Osteocyte (in vitro differentiated cells): ENCODE measurements around the gene MGAT5. TPM values are rescaled to one million over a fixed set of nuclear protein-coding genes. Genes with fewer than 3 reads are reported as not detected.

Source experiments
- DNase-seq: peaks from one replicate; pipeline ENCODE4 v3.0.0; 2021; ENCODE audit warnings: mixed read lengths; ENCODE audit not compliant: unreplicated experiment; ENCODE audit errors: extremely low spot score
- H3K27ac Mint-ChIP-seq: one replicate; pipeline ENCODE4 v1.8.0; 2021; ENCODE audit warnings: mild to moderate bottlenecking, mixed read lengths; ENCODE audit not compliant: unreplicated experiment
- H3K27me3 Mint-ChIP-seq: one replicate; pipeline ENCODE4 v1.8.0; 2021; ENCODE audit warnings: mixed read lengths; ENCODE audit not compliant: unreplicated experiment
- H3K36me3 Mint-ChIP-seq: one replicate; pipeline ENCODE4 v1.8.0; 2021; ENCODE audit warnings: mixed read lengths; ENCODE audit not compliant: unreplicated experiment
- H3K4me1 Mint-ChIP-seq: one replicate; pipeline ENCODE4 v1.8.0; 2021; ENCODE audit warnings: mixed read lengths; ENCODE audit not compliant: unreplicated experiment
- H3K4me3 Mint-ChIP-seq: one replicate; pipeline ENCODE4 v1.8.0; 2021; ENCODE audit warnings: mild to moderate bottlenecking, moderate library complexity, mixed read lengths; ENCODE audit not compliant: unreplicated experiment
- H3K9me3 Mint-ChIP-seq: one replicate; pipeline ENCODE4 v1.8.0; 2021; ENCODE audit warnings: mixed read lengths; ENCODE audit not compliant: unreplicated experiment
- total RNA-seq: library from RNA; stranded (reverse); gene quantifications from 2 replicates; pipeline ENCODE4 v1.2.1, GENCODE V29; 2021
- TF ChIP-seq, protein P1 (sequence below): fragments of 200-600 bp; sonication (generic); IDR thresholded peaks from 2 replicates; pipeline ENCODE4 v1.5.0; 2021; ENCODE audit warnings: antibody characterized with exemption, mild to moderate bottlenecking, moderate library complexity

The MGAT5 gene
- total RNA-seq, 1 donor from 2014 or later: 22.6 TPM

DNA sequence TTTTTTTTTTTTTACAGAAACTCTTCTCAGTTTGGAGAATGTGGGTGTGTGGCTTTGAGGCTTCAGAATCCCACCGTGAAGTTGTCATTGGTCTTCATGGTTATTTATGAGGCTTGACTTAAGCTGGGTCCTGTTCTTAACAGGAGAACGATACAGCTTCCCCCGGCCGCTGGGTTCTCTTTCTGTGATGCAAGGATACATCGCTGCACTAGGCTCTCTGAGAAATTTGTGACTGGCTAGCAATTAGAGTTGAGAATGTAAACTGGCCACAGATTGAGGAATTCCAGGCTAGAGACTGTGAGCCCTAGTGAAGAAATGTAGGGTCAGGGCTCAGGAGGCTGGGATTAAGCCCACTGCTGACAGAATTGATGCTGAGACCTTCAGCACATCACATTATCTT lies 29.8 kb downstream of the MGAT5 start:
- TF ChIP-seq, protein P1, sequence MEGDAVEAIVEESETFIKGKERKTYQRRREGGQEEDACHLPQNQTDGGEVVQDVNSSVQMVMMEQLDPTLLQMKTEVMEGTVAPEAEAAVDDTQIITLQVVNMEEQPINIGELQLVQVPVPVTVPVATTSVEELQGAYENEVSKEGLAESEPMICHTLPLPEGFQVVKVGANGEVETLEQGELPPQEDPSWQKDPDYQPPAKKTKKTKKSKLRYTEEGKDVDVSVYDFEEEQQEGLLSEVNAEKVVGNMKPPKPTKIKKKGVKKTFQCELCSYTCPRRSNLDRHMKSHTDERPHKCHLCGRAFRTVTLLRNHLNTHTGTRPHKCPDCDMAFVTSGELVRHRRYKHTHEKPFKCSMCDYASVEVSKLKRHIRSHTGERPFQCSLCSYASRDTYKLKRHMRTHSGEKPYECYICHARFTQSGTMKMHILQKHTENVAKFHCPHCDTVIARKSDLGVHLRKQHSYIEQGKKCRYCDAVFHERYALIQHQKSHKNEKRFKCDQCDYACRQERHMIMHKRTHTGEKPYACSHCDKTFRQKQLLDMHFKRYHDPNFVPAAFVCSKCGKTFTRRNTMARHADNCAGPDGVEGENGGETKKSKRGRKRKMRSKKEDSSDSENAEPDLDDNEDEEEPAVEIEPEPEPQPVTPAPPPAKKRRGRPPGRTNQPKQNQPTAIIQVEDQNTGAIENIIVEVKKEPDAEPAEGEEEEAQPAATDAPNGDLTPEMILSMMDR: no peak
- Mint-ChIP-seq H3K4me1 (no peaks in the 10 kb centered on the region), H3K9me3 (no peaks in the 10 kb centered on the region), H3K4me3 (no peak overlapping the region), H3K27me3 (no peaks in the 10 kb centered on the region), H3K36me3 (no peaks in the 10 kb centered on the region), H3K27ac (no peak overlapping the region)
- DNase-seq: no peak

DNA sequence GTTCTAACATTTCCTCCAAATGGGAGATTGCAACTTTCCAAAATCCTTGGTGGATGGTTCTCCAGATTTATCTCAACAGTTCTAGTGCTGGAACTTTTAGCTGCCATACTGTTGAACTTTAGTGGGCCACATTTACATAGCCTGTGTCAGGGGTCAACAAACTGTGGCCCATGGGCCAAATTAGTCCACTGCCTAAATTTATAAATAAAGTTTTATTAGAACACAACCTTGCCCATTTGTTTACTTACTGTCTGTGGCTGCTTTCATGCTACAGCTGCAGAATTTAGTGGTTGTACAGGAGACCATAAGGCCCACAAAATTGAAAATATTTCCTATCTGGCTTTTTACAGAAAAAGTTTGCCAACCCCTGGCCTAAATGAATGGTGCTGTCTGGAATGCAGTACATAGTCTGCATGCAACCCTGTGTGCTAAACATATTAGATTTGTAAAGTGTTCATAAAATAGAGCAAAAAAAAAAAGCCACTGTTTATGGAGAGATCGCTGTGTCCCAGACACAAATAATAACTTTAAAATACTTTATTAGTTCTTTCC lies 30.3 kb downstream of the MGAT5 start:
- no peak for DNase-seq
- Mint-ChIP-seq H3K36me3 (no peaks in the 10 kb centered on the region), H3K4me3 (no peak overlapping the region), H3K27ac (no peak overlapping the region), H3K4me1 (no peaks in the 10 kb centered on the region), H3K27me3 (no peaks in the 10 kb centered on the region), H3K9me3 (no peaks in the 10 kb centered on the region)
- TF ChIP-seq, protein P1: no peak

DNA sequence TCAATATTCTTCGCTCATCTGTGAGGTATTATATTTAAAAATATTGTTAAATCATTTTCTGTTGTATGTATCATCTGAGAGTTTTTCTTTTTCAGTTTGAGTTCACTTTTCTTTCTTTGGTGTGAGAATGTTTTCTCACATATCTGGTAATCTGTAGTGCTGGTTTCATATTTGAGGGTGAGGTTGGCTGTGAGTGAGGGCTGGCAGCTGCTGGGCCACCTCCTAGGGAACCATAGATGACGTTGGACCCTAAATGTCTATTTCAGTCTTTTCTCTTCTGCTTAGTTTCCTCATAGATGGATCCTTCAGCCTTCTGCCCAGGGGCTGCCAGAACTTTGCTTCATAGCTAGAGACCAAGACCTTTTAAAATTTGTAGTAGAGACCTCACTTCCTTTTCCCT lies 33.5 kb downstream of the MGAT5 start:
- Mint-ChIP-seq H3K4me1 (no peaks in the 10 kb centered on the region), H3K27ac (no peak overlapping the region), H3K36me3 (no peaks in the 10 kb centered on the region), H3K4me3 (no peak overlapping the region), H3K27me3 (no peaks in the 10 kb centered on the region), H3K9me3 (no peaks in the 10 kb centered on the region)
- no peak for DNase-seq
- TF ChIP-seq, protein P1: no peak

DNA sequence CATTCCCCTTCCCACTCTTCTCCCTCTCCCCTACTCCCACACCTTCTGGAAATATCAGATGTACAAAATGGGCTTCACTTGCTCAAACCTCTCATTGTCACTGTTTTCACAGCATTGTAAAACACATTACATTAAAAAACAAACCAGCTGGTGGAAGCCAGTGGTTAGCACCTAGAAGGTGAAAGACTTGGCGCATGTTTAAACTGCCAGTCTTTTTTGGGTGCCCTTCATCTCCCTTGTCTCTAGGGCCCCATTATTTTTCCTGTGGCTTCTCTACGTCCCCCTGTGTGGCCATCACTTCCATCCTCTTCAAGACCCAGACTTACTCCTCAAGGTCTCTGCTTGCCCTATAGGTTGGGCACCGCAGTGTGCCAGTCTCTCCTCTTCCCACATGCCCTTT lies 34.9 kb downstream of the MGAT5 start:
- Mint-ChIP-seq H3K4me1 (no peaks in the 10 kb centered on the region), H3K36me3 (no peaks in the 10 kb centered on the region), H3K4me3 (no peak overlapping the region), H3K27ac (no peak overlapping the region), H3K27me3 (no peaks in the 10 kb centered on the region), H3K9me3 (no peaks in the 10 kb centered on the region)
- TF ChIP-seq, protein P1: no peak
- no peak for DNase-seq

DNA sequence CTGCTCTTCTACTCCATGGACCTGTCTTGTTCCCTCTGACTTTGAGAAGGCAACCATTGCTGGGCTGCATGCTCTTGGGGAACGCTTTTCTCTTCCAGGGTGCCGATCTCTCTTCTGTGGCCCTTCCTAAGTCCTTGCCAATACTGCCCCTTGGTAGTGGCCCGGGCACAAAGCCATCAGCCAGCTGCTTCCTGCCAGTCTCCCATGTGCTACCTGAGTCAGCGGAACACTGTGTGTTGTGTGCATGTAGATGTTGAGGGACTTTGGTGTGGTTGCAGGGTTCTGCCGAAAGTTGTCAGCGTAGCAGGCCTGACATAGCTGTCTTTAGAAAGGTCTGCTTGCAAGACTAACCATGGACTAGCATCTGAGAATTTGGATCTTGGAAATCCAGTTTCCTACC lies 35.4 kb downstream of the MGAT5 start:
- no peaks in the 10 kb centered on the region for H3K36me3 Mint-ChIP-seq
- H3K9me3 Mint-ChIP-seq: no peaks in the 10 kb centered on the region
- H3K27me3 Mint-ChIP-seq: no peaks in the 10 kb centered on the region
- TF ChIP-seq, protein P1: no peak
- H3K4me1 Mint-ChIP-seq: no peaks in the 10 kb centered on the region
- H3K27ac Mint-ChIP-seq: no peak overlapping the region
- DNase-seq: no peak
- no peak overlapping the region for H3K4me3 Mint-ChIP-seq
